Measurements from ENCODE around the gene RAB3C.

The RAB3C gene

GRCh38 chr5:58834242-58835225, 251.7 kb downstream of the RAB3C start:
- no peak for DNase-seq (ENCODE audit: low spot score)

GRCh38 chr5:58836351-58836750, 253.5 kb downstream of the RAB3C start:
- no peak for DNase-seq (ENCODE audit: low spot score)

- DNase-seq (ENCODE audit: low spot score), result no peak
These were observed 255.9 kb downstream of the RAB3C start for GRCh38 chr5:58838729-58839128.

GRCh38 chr5:58842852-58843251, 260.0 kb downstream of the RAB3C start:
- no peak for DNase-seq (ENCODE audit: low spot score)

GRCh38 chr5:58844395-58844794, 261.5 kb downstream of the RAB3C start:
- DNase-seq (ENCODE audit: low spot score), result no peak

GRCh38 chr5:58847041-58847440, 264.2 kb downstream of the RAB3C start:
- no peak for DNase-seq (ENCODE audit: low spot score)

- DNase-seq (ENCODE audit: low spot score), result no peak
These were observed 266.3 kb downstream of the RAB3C start for GRCh38 chr5:58849223-58849622.

- no peak for DNase-seq (ENCODE audit: low spot score)
These were observed 267.2 kb downstream of the RAB3C start for GRCh38 chr5:58849921-58850667.

GRCh38 chr5:58851153-58851552, 268.3 kb downstream of the RAB3C start:
- DNase-seq (ENCODE audit: low spot score), result no peak

- DNase-seq (ENCODE audit: low spot score), result no peak
These were observed 268.7 kb downstream of the RAB3C start for GRCh38 chr5:58851571-58851970.

- no peak for DNase-seq (ENCODE audit: low spot score)
These were observed 269.7 kb downstream of the RAB3C start for GRCh38 chr5:58852566-58852965.

- no peak for DNase-seq (ENCODE audit: low spot score)
These were observed 271.6 kb downstream of the RAB3C start for GRCh38 chr5:58854441-58854840.

GRCh38 chr5:58855851-58856739, 273.2 kb downstream of the RAB3C start:
- DNase-seq (ENCODE audit: low spot score), result no peak

- DNase-seq (ENCODE audit: low spot score), result no peak
These were observed 274.7 kb downstream of the RAB3C start for GRCh38 chr5:58857609-58858008.

GRCh38 chr5:58860680-58861079, 277.8 kb downstream of the RAB3C start:
- DNase-seq (ENCODE audit: low spot score), result no peak

GRCh38 chr5:58868931-58869330, 286.1 kb downstream of the RAB3C start:
- DNase-seq (ENCODE audit: low spot score), result no peak

- no peak for DNase-seq (ENCODE audit: low spot score)
These were observed 288.9 kb downstream of the RAB3C start for GRCh38 chr5:58871648-58872242.

GRCh38 chr5:58872670-58873273, 289.9 kb downstream of the RAB3C start:
- DNase-seq (ENCODE audit: low spot score), result no peak

- no peak for DNase-seq (ENCODE audit: low spot score)
These were observed 292.7 kb downstream of the RAB3C start for GRCh38 chr5:58875599-58875998.

- no peak for DNase-seq (ENCODE audit: low spot score)
These were observed 302.4 kb downstream of the RAB3C start for GRCh38 chr5:58885260-58885659.
